GM18502 (cell line): ENCODE measurements around the gene TICRR.

Experiments
- ATAC-seq: cut with Tn5 transposase; IDR thresholded peaks from one replicate; pipeline ENCODE4 v1.9.1; 2021; ENCODE audit warnings: mild to moderate bottlenecking; ENCODE audit not compliant: unreplicated experiment, poor library complexity

The TICRR gene

GRCh38 chr15:89625716-89626115 is 50.4 kb downstream of the TICRR start:
- no peak for ATAC-seq

GRCh38 chr15:89627256-89627970 is 52.1 kb downstream of the TICRR start:
- ATAC-seq: no peak

DNA sequence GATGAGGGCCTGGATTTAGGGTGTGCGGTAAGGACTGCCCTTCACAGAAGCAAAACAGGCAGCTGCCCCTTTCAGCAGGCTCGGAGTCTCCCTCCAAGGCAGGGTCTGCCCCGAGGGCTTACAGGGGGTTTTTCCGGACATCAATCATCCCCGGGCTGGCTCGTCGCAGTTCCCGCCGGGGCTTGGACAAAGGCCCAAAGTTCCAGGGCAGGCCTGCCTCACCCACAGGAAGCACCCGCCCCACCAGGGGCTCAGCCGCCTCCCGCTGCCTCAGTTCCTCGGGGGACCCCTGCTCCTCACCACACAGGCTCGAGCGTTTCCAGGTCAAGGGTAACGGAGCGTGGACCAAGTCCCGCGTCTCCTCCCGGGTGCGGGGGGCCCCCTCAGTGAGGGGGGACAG is 53.0 kb downstream of the TICRR start:
- ATAC-seq: no peak

DNA sequence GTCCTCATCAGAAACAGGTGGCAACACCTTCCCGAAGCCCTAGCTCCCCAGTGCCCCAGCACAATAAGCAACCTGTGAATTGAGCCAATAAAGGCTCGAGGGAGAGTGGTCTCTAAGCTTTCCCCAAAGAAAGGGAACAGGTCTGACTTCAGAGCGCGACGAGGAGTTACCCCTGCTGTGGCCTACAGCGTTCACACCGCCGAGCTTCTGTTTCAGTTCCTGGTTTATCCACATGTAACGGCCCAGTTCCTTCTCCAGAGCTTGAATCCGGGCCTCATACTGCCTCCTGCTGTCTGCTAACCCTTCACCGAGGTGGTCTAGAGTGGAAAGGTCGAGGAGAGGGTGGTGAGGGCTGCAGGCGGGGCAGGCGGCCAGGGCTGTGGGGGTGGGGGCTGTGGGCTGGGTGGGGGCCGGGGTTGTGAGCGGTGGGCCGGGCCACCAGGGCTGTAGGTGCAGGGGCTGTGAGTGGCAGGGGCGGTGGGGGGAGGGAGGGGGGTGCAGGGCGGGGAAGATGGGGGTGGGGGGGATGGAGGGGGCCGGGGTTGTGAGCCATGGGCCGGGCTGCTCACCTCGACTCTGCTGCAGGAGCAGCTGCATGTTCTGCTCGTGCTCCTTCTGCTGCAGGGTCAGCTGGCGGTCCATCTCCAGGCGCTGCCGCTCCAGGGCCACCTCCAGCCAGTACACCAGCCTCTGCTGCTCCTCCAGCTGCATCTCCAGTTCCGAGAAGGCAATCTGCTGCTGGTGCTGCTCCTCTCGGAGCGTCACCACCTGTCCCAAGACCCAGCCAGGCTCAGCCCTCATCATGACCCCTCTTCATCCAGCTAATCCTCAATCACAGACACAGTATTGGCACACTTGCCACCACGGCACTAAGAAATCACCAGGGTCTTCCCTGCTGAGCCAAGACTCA is 53.8 kb downstream of the TICRR start:
- ATAC-seq: no peak

DNA sequence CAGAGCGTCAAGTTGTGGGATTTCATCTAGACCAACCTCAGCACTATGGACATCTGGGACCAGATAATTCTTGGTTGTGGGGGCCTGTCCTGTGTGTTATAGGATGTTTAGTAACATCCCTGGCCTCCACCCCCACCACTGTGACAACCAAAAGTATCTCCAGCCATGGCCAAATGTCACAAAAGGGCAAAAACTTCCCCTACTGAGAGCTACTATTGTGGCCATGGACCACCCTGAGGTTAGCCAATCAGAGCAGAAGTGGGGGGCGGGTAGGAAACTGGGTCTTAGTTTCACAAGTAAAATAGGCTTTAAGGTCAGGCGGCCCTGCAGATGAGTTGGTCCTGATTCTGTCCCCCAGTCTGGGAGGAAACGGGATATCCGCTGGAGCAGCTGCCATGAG is 54.6 kb downstream of the TICRR start:
- ATAC-seq: no peak

GRCh38 chr15:89630260-89630659 is 55.0 kb downstream of the TICRR start:
- ATAC-seq: no peak

GRCh38 chr15:89630974-89631901 is 56.0 kb downstream of the TICRR start:
- ATAC-seq: no peak

GRCh38 chr15:89631902-89632264 is 56.6 kb downstream of the TICRR start:
- ATAC-seq: no peak

DNA sequence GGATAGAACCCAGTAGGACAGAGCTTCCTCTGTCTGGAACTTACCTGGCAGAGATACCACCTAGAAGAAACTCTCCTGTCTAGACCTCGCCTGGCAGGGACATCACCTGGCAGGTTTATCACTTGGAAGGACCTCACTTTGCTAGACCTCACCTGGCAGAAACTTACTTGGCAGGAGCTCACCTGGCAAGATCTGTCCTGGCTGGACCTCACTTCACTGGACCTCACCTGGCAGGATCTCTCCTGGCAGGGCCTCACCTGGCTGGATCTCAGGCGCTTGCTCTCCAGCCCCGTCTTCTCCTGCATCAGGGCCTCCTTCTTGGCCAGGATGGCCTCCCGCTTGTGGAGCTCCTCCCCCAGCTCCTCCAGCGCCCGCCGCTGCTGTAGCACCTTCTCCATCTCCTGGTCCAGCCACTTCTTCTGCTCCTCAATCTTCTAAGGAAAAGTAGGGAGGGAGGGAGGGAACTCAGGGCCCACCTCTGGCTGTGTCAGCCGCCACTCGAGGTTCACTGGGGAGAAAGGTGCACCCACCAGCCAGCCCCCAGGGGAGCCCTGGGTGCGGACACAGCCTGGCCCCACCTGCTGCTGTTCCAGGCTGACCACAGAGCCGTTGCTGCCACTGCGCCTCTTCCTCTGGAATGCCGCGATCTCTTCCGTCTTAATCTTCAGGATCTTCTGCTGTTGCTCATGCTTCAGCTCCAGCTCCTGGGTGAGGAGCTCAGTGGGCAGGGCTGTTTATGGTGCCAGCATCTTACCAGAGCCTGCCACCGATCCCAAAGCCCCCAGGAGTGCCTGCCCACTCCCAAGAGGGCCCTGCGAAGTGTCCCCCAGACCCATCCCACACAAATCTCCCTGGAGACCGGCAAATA is 57.5 kb downstream of the TICRR start:
- ATAC-seq: no peak

DNA sequence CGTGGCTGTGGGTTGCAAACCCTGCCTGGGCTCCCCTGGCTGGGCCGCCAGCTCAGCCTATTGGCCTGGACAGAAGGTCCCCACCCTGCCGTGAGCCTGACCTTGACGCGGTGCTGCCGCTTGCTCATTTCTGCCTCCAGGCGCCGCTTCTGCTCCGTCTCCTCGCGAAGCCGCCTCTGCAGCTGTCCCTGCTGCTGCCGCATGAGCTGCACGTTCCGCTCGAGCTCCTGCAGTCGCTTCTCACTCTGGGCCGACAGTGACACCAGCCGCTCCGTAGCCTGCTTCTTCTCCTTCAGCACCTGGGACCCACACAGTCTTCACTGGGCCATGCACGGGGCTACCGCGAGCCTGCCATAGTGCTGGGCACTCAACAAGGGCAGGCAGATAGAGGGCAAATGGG is 58.3 kb downstream of the TICRR start:
- ATAC-seq: no peak

DNA sequence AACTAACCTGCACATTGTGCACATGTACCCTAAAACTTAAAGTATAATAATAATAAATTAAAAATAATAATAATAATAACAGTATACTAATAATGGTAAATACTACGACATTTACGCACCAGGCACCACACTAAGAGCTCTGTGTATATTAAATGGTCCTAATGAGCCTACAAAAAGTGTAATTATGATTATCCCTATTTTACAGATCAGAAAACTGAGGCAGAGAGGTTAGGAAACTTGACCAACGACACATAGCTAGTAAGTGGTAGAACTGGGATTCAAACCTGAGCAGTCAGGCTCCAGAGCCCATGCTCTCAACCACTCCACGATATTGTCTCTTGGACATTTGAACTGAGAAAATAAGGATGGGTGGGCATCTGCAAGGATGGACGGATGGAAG is 65.0 kb downstream of the TICRR start:
- ATAC-seq: no peak

DNA sequence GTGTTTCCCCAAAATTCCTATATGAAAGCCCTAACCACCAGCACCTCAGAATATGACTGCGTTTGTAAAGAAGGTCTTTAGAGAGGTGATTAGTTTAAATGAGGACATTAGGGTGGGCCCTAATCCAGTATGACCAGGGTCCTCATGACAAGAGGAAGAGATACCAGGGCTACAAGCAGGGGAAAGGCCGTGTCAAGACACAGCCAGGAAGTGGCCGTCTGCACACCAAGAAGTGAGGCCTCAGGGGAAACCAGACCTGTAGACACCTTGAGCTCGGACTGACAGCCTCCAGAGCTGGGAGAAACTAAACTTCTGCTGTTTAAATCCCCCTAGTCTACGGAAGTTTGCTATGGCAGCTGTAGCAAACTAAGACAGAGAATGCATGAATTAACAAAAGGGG is 65.8 kb downstream of the TICRR start:
- ATAC-seq: no peak

- ATAC-seq: no peak
Measured at GRCh38 chr15:89642106-89642505, 66.8 kb downstream of the TICRR start.

- no peak for ATAC-seq
Measured at GRCh38 chr15:89645680-89646079, 70.4 kb downstream of the TICRR start.

GRCh38 chr15:89646416-89647141 is 71.3 kb downstream of the TICRR start:
- no peak for ATAC-seq

- ATAC-seq: peak; percentile 54
Measured at GRCh38 chr15:89647191-89647851, 72.1 kb downstream of the TICRR start.

GRCh38 chr15:89648106-89649012 is 73.1 kb downstream of the TICRR start:
- no peak for ATAC-seq
